ENCODE measurements around the gene LAMTOR3.
"Not testable (repeated sequence)": the region's sequence is repeated elsewhere in the genome, so short reads cannot be mapped to it uniquely, and the experiment has no call there.

The LAMTOR3 gene

GRCh38 chr4:99861120-99861905 is 32.9 kb downstream of the LAMTOR3 start:
- DNase-seq = no peak

GRCh38 chr4:99860521-99860920 is 33.7 kb downstream of the LAMTOR3 start:
- DNase-seq = no peak

GRCh38 chr4:99859618-99860017 is 34.6 kb downstream of the LAMTOR3 start:
- DNase-seq = no peak

- DNase-seq = no peak
These were observed 36.9 kb downstream of the LAMTOR3 start for GRCh38 chr4:99857307-99857706.

- peak; percentile 69 for DNase-seq
These were observed 38.1 kb downstream of the LAMTOR3 start for GRCh38 chr4:99856166-99856565.

GRCh38 chr4:99855678-99856077 is 38.5 kb downstream of the LAMTOR3 start:
- no peak for DNase-seq

- DNase-seq = no peak
These were observed 40.2 kb downstream of the LAMTOR3 start for GRCh38 chr4:99853999-99854398.

- no peak for DNase-seq
These were observed 41.0 kb downstream of the LAMTOR3 start for GRCh38 chr4:99853190-99853589.

- DNase-seq = no peak
These were observed 42.0 kb downstream of the LAMTOR3 start for GRCh38 chr4:99852199-99852749.

- no peak for DNase-seq
These were observed 45.6 kb downstream of the LAMTOR3 start for GRCh38 chr4:99848591-99849001.

GRCh38 chr4:99847362-99847976 is 46.8 kb downstream of the LAMTOR3 start:
- no peak for DNase-seq

- no peak for DNase-seq
These were observed 47.3 kb downstream of the LAMTOR3 start for GRCh38 chr4:99846891-99847290.

GRCh38 chr4:99845708-99846469 is 48.3 kb downstream of the LAMTOR3 start:
- no peak for DNase-seq

- no peak for DNase-seq
These were observed 49.0 kb downstream of the LAMTOR3 start for GRCh38 chr4:99845179-99845578.

- DNase-seq = no peak
These were observed 50.2 kb downstream of the LAMTOR3 start for GRCh38 chr4:99844048-99844447.

- no peak for DNase-seq
These were observed 50.8 kb downstream of the LAMTOR3 start for GRCh38 chr4:99843413-99843812.

- DNase-seq = no peak
These were observed 53.1 kb downstream of the LAMTOR3 start for GRCh38 chr4:99841129-99841528.

GRCh38 chr4:99838927-99839326 is 55.3 kb downstream of the LAMTOR3 start:
- DNase-seq = no peak

GRCh38 chr4:99835942-99836341 is 58.3 kb downstream of the LAMTOR3 start:
- DNase-seq = no peak

- no peak for DNase-seq
These were observed 59.7 kb downstream of the LAMTOR3 start for GRCh38 chr4:99834569-99834968.

GRCh38 chr4:99833756-99834155 is 60.5 kb downstream of the LAMTOR3 start:
- no peak for DNase-seq

GRCh38 chr4:99832758-99833157 is 61.5 kb downstream of the LAMTOR3 start:
- no peak for DNase-seq

GRCh38 chr4:99832321-99832720 is 61.9 kb downstream of the LAMTOR3 start:
- no peak for DNase-seq

GRCh38 chr4:99830051-99830450 is 64.2 kb downstream of the LAMTOR3 start:
- not testable (repeated sequence) for DNase-seq

All from NCI-H226 (cell line).